B cell (primary cell): ENCODE results near the gene CELF4. TPM values are rescaled to one million over a fixed set of nuclear protein-coding genes. Genes with fewer than 3 reads are reported as not detected.

Experiments
- ATAC-seq: fragments of 200-7000 bp; cut with Tn5 transposase; one replicate; pipeline ENCODE4 v1.10.0; 2021; ENCODE audit warnings: low read depth, mild to moderate bottlenecking, moderate number of reproducible peaks, moderate library complexity
- CTCF ChIA-PET: fragments of 350-600 bp; sonication (Branson Sonifier 250); formaldehyde crosslinking; loops from one replicate; lab custom pipeline; 2021; ENCODE audit warnings: antibody characterized with exemption, inconsistent platforms; lab: Charles Lee
- POLR2A ChIA-PET: fragments of 350-600 bp; sonication (Branson Sonifier 250); formaldehyde crosslinking; loops from one replicate; lab custom pipeline; 2021; ENCODE audit warnings: antibody characterized with exemption; lab: Charles Lee
- DNase-seq: peaks from one replicate; pipeline ENCODE4 v3.0.0; 2013
- H2AFZ ChIP-seq: 2 replicates; pipeline ENCODE4 v1.6.1; 2012; ENCODE audit warnings: mild to moderate bottlenecking, low read depth, low read length; ENCODE audit not compliant: insufficient read depth, poor library complexity, severe bottlenecking
- H3K27ac ChIP-seq, 2 donors: 1 replicate in 1 of 2; 2 replicates in 1 of 2; pipeline ENCODE4 v1.5.1; 2012 to 2013; ENCODE audit warnings: low read length in 2 of 2, mild to moderate bottlenecking in 2 of 2, moderate library complexity in 1 of 2
- H3K27me3 ChIP-seq, 4 experiments: fragments of 200-600 bp in 1 of 4; sonication (generic) in 1 of 4; replicated peaks in 1 of 4; 1 replicate in 2 of 4; 2 replicates in 2 of 4; pipeline versions ENCODE4 v1.6.1 to v1.7.0; 2013 to 2016; ENCODE audit warnings: low read length in 3 of 4, mild to moderate bottlenecking in 2 of 4, mixed read lengths in 1 of 4, moderate library complexity in 1 of 4; ENCODE audit not compliant: insufficient read depth in 4 of 4, control insufficient read depth in 3 of 4; ENCODE audit errors: control extremely low read depth in 1 of 4
- H3K36me3 ChIP-seq, 2 experiments: replicated peaks in 1 of 2; 1 replicate in 1 of 2; 2 replicates in 1 of 2; pipeline versions ENCODE4 v1.6.1 to v1.7.1; 2013; ENCODE audit warnings: low read length in 1 of 2; ENCODE audit not compliant: insufficient read depth in 2 of 2, control insufficient read depth in 1 of 2; ENCODE audit errors: control extremely low read depth in 1 of 2, extremely low read depth in 1 of 2
- H3K4me1 ChIP-seq, 2 donors: fragments of 200-600 bp in 1 of 2; sonication (generic) in 1 of 2; 1 replicate in 1 of 2; 2 replicates in 1 of 2; pipeline versions ENCODE4 v1.5.1 to v1.6.1; 2013 to 2017; ENCODE audit warnings: low read length in 2 of 2; ENCODE audit not compliant: control insufficient read depth in 2 of 2, insufficient read depth in 2 of 2
- H3K4me2 ChIP-seq: replicated peaks from 2 replicates; pipeline ENCODE3; 2012; ENCODE audit warnings: mild to moderate bottlenecking, low read depth, low read length; ENCODE audit not compliant: poor library complexity, severe bottlenecking
- H3K4me3 ChIP-seq, 5 experiments: fragments of 200-600 bp in 1 of 5; sonication (generic) in 1 of 5; 1 replicate in 3 of 5; 2 replicates in 2 of 5; pipeline versions ENCODE4 v1.5.1 to v1.7.0; 2011 to 2016; ENCODE audit warnings: low read length in 4 of 5, mild to moderate bottlenecking in 4 of 5, low read depth in 2 of 5, control low read depth in 1 of 5, moderate library complexity in 1 of 5; ENCODE audit not compliant: insufficient read depth in 1 of 5; ENCODE audit errors: control extremely low read depth in 1 of 5, extremely low read depth in 1 of 5
- H3K79me2 ChIP-seq: fragments of 200-600 bp; sonication (generic); one replicate; pipeline ENCODE4 v1.6.0; 2016; ENCODE audit warnings: low read length; ENCODE audit not compliant: control insufficient read depth, insufficient read depth
- H3K9ac ChIP-seq: fragments of 200-600 bp; sonication (generic); 2 replicates; pipeline ENCODE4 v1.6.1; 2017; ENCODE audit warnings: mild to moderate bottlenecking, low read length, moderate library complexity
- H3K9me3 ChIP-seq, 3 donors: one replicate each; pipeline versions ENCODE4 v1.6.1 to v1.7.1; 2013; ENCODE audit warnings: low read length in 2 of 3; ENCODE audit not compliant: control insufficient read depth in 2 of 3, insufficient read depth in 1 of 3; ENCODE audit errors: control extremely low read depth in 1 of 3
- H4K20me1 ChIP-seq: 2 replicates; pipeline ENCODE4 v1.6.0; 2012; ENCODE audit warnings: mild to moderate bottlenecking, low read length; ENCODE audit not compliant: insufficient read depth, control insufficient read depth, poor library complexity, severe bottlenecking
- H3K27ac Mint-ChIP-seq: one replicate; pipeline ENCODE4 v1.8.0; 2021; ENCODE audit warnings: mixed read lengths
- H3K27me3 Mint-ChIP-seq: one replicate; pipeline ENCODE4 v1.8.0; 2021; ENCODE audit warnings: mixed read lengths
- H3K4me1 Mint-ChIP-seq: one replicate; pipeline ENCODE4 v1.8.0; 2021; ENCODE audit warnings: mixed read lengths
- H3K4me3 Mint-ChIP-seq: one replicate; pipeline ENCODE4 v1.8.0; 2021; ENCODE audit warnings: mixed read lengths
- H3K9me3 Mint-ChIP-seq: one replicate; pipeline ENCODE4 v1.8.0; 2022; ENCODE audit warnings: mixed read lengths; ENCODE audit not compliant: insufficient read depth
- CTCF ChIP-seq: fragments of 200-600 bp; IDR thresholded peaks from one replicate; pipeline ENCODE4 v1.8.0; 2022; ENCODE audit warnings: antibody characterized with exemption, mild to moderate bottlenecking
- EZH2 ChIP-seq: IDR thresholded peaks from 2 replicates; pipeline ENCODE4 v1.6.1; 2012; ENCODE audit warnings: borderline replicate concordance, low read depth, mild to moderate bottlenecking, moderate library complexity, low read length; ENCODE audit not compliant: insufficient read depth, poor library complexity, severe bottlenecking
- WGBS: methylation state at CpG from one replicate; pipeline ENCODE4 v1.1.5; 2013; ENCODE audit warnings: missing lambda C conversion rate; ENCODE audit not compliant: insufficient coverage; 5-methylcytosine and 5-hydroxymethylcytosine counted together
- intact Hi-C: fragments of 100-400 bp; cut with micrococcal nuclease; formaldehyde crosslinking; loops from one replicate; pipeline ENCODE4 v1.10.0; 2022
- polyA plus RNA-seq: library from polyadenylated mRNA; depleted of rRNA; stranded (reverse); fragments of >200 nt; gene quantifications from 2 replicates; pipeline ENCODE4 v1.2.3, GENCODE V29; 2012
- total RNA-seq, 2 donors: library from RNA; stranded (reverse); fragments of 120-200 nt in 1 of 2; gene quantifications; 1 replicate in 1 of 2; 2 replicates in 1 of 2; pipeline versions ENCODE4 v1.2.3 to v1.2.4, GENCODE V29; 2013 to 2022

CELF4 gene
- total and polyA plus RNA-seq, 2 donors (not counting 1 experiment from before 2014, with no cell fraction given), result not detected

DNA sequence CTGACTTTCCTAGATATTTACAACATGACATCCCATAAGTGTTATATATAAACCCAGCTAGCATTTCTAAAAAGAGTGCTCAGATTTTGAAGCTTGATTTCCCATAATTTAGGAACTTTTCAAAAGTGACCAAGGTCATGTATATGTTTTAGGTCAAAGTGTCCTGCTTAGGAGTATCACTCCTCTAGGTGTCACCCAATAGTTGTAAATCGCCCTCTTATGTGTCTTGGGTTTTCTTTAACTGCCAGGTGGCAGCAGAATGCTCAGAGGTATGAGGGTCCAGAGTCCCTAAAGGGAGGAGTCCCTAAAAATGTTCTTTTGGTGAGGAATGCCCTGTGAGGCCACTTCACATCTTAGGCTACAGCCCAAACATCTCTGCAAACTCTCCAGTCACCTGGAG, 358.3 kb downstream of the CELF4 start:
- peaks cover 0 to 9% (median 8%) of the 10 kb centered on the region in 3 donors for H3K9me3 ChIP-seq
- intact Hi-C loops, result no loop called here
- H2AFZ ChIP-seq, result no peak overlapping the region
- H3K27me3 Mint-ChIP-seq, result no peaks in the 10 kb centered on the region
- DNase-seq (no peak), ATAC-seq (no peak)
- no peaks in the 10 kb centered on the region for H3K4me1 ChIP-seq
- no peaks in the 10 kb centered on the region for H3K27me3 ChIP-seq
- no peak overlapping the region for H3K4me3 ChIP-seq
- no peak overlapping the region for H3K4me3 Mint-ChIP-seq
- no peaks in the 10 kb centered on the region for H3K36me3 ChIP-seq
- H3K27ac ChIP-seq, result no peak overlapping the region
- no peaks in the 10 kb centered on the region for H3K4me1 Mint-ChIP-seq
- CTCF ChIA-PET, result no interaction called here
- H4K20me1 ChIP-seq, result no peaks in the 10 kb centered on the region
- H3K9me3 Mint-ChIP-seq, result peaks cover 2% of the 10 kb centered on the region
- H3K9ac ChIP-seq, result no peak overlapping the region
- no peak overlapping the region for H3K4me2 ChIP-seq
- no CpG with 5 or more reads among the region's 1 CpG for WGBS
- H3K27ac Mint-ChIP-seq, result no peak overlapping the region
- POLR2A ChIA-PET, result no interaction called here
- no peaks in the 10 kb centered on the region for H3K79me2 ChIP-seq
- TF ChIP-seq EZH2, result no peak

GRCh38 chr18:37199741-37200140, 365.9 kb downstream of the CELF4 start:
- no peak for ATAC-seq
- Mint-ChIP-seq H3K4me3 (no peak overlapping the region), H3K27me3 (no peaks in the 10 kb centered on the region), H3K9me3 (peaks cover 11% of the 10 kb centered on the region), H3K27ac (no peak overlapping the region), H3K4me1 (no peaks in the 10 kb centered on the region)
- Histone ChIP-seq H4K20me1 (no peaks in the 10 kb centered on the region), H3K36me3 (no peaks in the 10 kb centered on the region), H3K4me1 (no peaks in the 10 kb centered on the region), H3K27ac (no peak overlapping the region), H2AFZ (no peak overlapping the region), H3K79me2 (no peaks in the 10 kb centered on the region), H3K4me2 (no peak overlapping the region), H3K9me3 (peaks cover 0 to 13% (median 8%) of the 10 kb centered on the region in 3 donors), H3K4me3 (no peak overlapping the region), H3K9ac (no peak overlapping the region), H3K27me3 (no peaks in the 10 kb centered on the region)
- intact Hi-C loops, result no loop called here
- no CpG with 5 or more reads among the region's 2 CpGs for WGBS
- no peak for DNase-seq
- TF ChIP-seq EZH2 (no peak), CTCF (no peak)
- POLR2A ChIA-PET, result no interaction called here
- CTCF ChIA-PET, result no interaction called here
